Keratinocyte (primary cell): ENCODE results near the gene FBN2.

Experiments used
- CTCF ChIP-seq, 3 experiments: IDR thresholded peaks in 1 of 3; conservative IDR thresholded peaks in 1 of 3; optimal IDR thresholded peaks in 1 of 3; 2 replicates in 2 of 3; 3 replicates in 1 of 3; pipeline versions ENCODE3 to v1.5.1; 2011; ENCODE audit warnings: low read length in 3 of 3, mild to moderate bottlenecking in 3 of 3, moderate library complexity in 2 of 3, control low read depth in 1 of 3, inconsistent platforms in 1 of 3; ENCODE audit not compliant: insufficient read depth in 2 of 3; ENCODE audit errors: extremely low read depth in 1 of 3
- EZH2 ChIP-seq: IDR thresholded peaks from one replicate; pipeline ENCODE4 v1.6.1; 2012; ENCODE audit warnings: inconsistent platforms, mild to moderate bottlenecking, low read length, moderate library complexity

DNA sequence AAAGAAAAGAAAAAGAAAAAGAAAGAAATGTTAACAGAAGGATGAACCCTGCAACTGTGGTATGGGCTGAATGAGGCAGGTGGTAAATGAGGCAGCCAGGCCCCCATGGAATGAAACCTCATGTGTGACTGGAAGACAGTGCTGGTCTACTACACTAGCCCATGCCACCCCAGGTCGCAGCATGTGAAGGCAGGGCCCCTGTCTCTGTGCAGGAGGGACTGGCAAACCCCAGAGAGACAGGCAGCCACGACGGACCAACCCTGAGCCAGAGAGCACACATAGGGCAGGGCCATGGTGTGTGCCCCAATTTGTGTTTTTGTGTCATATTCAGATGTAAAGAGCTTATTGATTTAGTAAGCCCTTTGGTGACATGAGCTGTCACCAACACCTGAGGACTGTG lies 198.5 kb downstream of the FBN2 start:
- TF ChIP-seq CTCF (optimal IDR thresholded peaks at IDR 0.05 in 1 of 3, IDR thresholded peaks at IDR 0.05 in 1 of 3, conservative IDR thresholded peaks at IDR 0.05 in 1 of 3; ENCODE audit: extremely low read depth in 1 of 3, insufficient read depth in 2 of 3, low read length in 3 of 3) (no peak), EZH2 (no peak)
